Measurements from ENCODE around the gene KAZN.

Gene KAZN

DNA sequence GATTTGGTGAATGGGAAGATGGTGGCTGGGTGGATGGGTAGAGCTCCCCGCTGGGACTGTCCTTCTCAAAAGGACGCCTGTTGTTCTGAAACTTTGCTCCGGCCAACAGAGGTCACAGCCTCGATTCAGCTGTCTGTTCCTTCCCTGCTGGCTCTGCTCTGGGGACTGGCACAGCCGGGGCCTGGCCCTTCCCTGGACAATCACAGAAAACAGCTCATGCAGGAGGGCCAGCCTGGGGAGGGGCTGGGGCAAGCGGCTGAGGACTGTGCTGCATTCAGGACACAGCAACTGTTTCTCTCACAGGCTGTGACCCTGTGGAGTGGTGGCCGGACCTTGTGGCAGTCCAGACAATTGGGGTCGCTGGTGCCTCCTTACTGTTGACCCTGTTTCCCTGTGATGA is 444.4 kb downstream of the KAZN start:
- DNase-seq (ENCODE audit: extremely low read depth, low read depth) = no peak

GRCh38 chr1:15043934-15044333 is 445.4 kb downstream of the KAZN start:
- no peak for DNase-seq (ENCODE audit: extremely low read depth, low read depth)
- TF ChIP-seq, protein P1, sequence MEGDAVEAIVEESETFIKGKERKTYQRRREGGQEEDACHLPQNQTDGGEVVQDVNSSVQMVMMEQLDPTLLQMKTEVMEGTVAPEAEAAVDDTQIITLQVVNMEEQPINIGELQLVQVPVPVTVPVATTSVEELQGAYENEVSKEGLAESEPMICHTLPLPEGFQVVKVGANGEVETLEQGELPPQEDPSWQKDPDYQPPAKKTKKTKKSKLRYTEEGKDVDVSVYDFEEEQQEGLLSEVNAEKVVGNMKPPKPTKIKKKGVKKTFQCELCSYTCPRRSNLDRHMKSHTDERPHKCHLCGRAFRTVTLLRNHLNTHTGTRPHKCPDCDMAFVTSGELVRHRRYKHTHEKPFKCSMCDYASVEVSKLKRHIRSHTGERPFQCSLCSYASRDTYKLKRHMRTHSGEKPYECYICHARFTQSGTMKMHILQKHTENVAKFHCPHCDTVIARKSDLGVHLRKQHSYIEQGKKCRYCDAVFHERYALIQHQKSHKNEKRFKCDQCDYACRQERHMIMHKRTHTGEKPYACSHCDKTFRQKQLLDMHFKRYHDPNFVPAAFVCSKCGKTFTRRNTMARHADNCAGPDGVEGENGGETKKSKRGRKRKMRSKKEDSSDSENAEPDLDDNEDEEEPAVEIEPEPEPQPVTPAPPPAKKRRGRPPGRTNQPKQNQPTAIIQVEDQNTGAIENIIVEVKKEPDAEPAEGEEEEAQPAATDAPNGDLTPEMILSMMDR (IDR thresholded peaks at IDR 0.05; ENCODE audit: low read depth, low read length) = no peak

More for the DNA sequence above, 444.4 kb downstream of the KAZN start:
- TF ChIP-seq, protein P1 (IDR thresholded peaks at IDR 0.05; ENCODE audit: low read depth, low read length) = no peak

DNA sequence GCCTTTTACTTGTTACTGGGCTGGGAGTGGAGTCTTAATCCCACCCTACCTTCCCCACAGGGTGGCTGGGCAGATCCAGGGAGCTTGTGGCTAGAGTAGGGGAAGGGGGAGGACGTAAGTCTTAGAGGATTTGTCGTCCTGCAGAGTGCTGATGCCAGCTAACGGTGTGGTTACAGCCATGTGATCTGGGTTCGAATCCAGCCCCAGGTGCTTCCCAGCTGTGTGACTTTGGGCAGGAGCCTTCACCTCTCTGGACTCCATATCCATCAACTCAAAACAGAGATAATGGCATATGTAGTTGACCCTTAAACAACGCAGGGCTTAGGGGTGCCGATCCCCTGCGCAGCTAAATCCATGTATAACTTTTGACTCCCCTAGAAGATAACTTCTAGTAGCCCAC is 446.6 kb downstream of the KAZN start:
- DNase-seq (ENCODE audit: extremely low read depth, low read depth) = no peak
- TF ChIP-seq, protein P1 (IDR thresholded peaks at IDR 0.05; ENCODE audit: low read depth, low read length) = no peak

- DNase-seq (ENCODE audit: extremely low read depth, low read depth) = peak; percentile 69
- TF ChIP-seq, protein P1 (IDR thresholded peaks at IDR 0.05; ENCODE audit: low read depth, low read length) = peak; percentile 98
Observed at GRCh38 chr1:15046487-15047165, 448.1 kb downstream of the KAZN start.

GRCh38 chr1:15047237-15047636 is 448.8 kb downstream of the KAZN start:
- DNase-seq (ENCODE audit: extremely low read depth, low read depth) = no peak
- TF ChIP-seq, protein P1 (IDR thresholded peaks at IDR 0.05; ENCODE audit: low read depth, low read length) = no peak

DNA sequence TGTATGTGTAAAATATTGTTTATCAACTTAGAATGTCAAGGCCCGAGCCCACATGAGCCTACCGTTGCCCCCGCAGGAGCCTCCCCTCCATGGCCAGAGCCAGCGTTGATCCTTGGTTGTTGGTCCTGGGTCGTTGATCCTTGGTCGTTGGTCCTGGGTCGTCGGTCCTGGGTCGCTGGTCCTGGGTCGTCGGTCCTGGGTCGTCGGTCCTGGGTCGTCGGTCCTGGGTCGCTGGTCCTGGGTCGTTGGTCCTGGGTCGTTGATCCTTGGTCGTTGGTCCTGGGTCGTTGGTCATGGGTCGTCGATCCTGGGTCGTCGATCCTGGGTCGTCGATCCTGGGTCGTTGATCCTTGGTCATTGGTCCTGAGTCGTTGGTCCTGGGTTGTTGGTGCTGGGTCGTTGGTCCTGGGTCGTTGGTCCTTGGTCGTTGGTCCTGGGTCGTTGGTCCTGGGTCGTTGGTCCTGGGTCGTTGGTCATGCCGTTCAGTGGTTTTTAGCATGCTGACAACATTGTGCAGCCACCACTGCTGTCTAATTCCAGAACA is 450.0 kb downstream of the KAZN start:
- TF ChIP-seq, protein P1 (IDR thresholded peaks at IDR 0.05; ENCODE audit: low read depth, low read length) = no peak
- DNase-seq (ENCODE audit: extremely low read depth, low read depth) = no peak

GRCh38 chr1:15049067-15049466 is 450.6 kb downstream of the KAZN start:
- TF ChIP-seq, protein P1 (IDR thresholded peaks at IDR 0.05; ENCODE audit: low read depth, low read length) = no peak

More at GRCh38 chr1:15049067-15049466, 450.6 kb downstream of the KAZN start:
- DNase-seq (ENCODE audit: extremely low read depth, low read depth) = no peak
